B cell (primary cell): ENCODE data around the gene ODF2.

Experiments used
- CTCF ChIP-seq: fragments of 200-600 bp; IDR thresholded peaks from one replicate; pipeline ENCODE4 v1.8.0; 2022; ENCODE audit warnings: antibody characterized with exemption, mild to moderate bottlenecking
- EZH2 ChIP-seq: IDR thresholded peaks from 2 replicates; pipeline ENCODE4 v1.6.1; 2012; ENCODE audit warnings: borderline replicate concordance, low read depth, mild to moderate bottlenecking, moderate library complexity, low read length; ENCODE audit not compliant: insufficient read depth, poor library complexity, severe bottlenecking

- TF ChIP-seq CTCF (no peak), EZH2 (no peak)
Observed at GRCh38 chr9:128504485-128505413, 48.9 kb downstream of the ODF2 start, which contains the start of gene GLE1.
